Activated CD8-positive, alpha-beta T cell treated with anti-CD3 and anti-CD28 coated beads for 36 hours (primary cell): ENCODE results near the gene C2orf76. TPM values are rescaled to one million over a fixed set of nuclear protein-coding genes. Genes with fewer than 3 reads are reported as not detected.

Source experiments
- ATAC-seq: fragments of 200-7000 bp; cut with Tn5 transposase; one replicate; pipeline ENCODE4 v1.10.0; 2021; ENCODE audit warnings: mild to moderate bottlenecking, moderate library complexity
- CTCF ChIA-PET: fragments of 350-600 bp; sonication (Branson Sonifier 250); formaldehyde crosslinking; loops from one replicate; lab custom pipeline; 2021; ENCODE audit warnings: antibody characterized with exemption; lab: Charles Lee
- POLR2A ChIA-PET: fragments of 350-600 bp; sonication (Branson Sonifier 250); formaldehyde crosslinking; loops from one replicate; lab custom pipeline; 2021; ENCODE audit warnings: antibody characterized with exemption; lab: Charles Lee
- DNase-seq: peaks from one replicate; pipeline ENCODE4 v3.0.0-alpha.2; 2020
- H3K27ac Mint-ChIP-seq: one replicate; pipeline ENCODE4 v1.8.0; 2021; ENCODE audit warnings: mild to moderate bottlenecking, mixed read lengths
- H3K27me3 Mint-ChIP-seq: one replicate; pipeline ENCODE4 v1.8.0; 2021; ENCODE audit warnings: mixed read lengths
- H3K36me3 Mint-ChIP-seq: one replicate; pipeline ENCODE4 v1.8.0; 2021; ENCODE audit warnings: low read depth, mixed read lengths
- H3K4me1 Mint-ChIP-seq: one replicate; pipeline ENCODE4 v1.8.0; 2021; ENCODE audit warnings: low read depth, mixed read lengths
- H3K4me3 Mint-ChIP-seq: one replicate; pipeline ENCODE4 v1.8.0; 2021; ENCODE audit warnings: mild to moderate bottlenecking, moderate library complexity, mixed read lengths
- H3K9me3 Mint-ChIP-seq: one replicate; pipeline ENCODE4 v1.8.0; 2021; ENCODE audit warnings: mixed read lengths
- intact Hi-C: fragments of 100-400 bp; cut with micrococcal nuclease; formaldehyde crosslinking; loops from one replicate; pipeline ENCODE4 v1.10.0; 2022
- total RNA-seq, 2 experiments: library from RNA; stranded (reverse); gene quantifications; one replicate each; pipeline ENCODE4 v1.2.3, GENCODE V29; 2021
- TF ChIP-seq, protein P1 (sequence below): fragments of 200-600 bp; IDR thresholded peaks from one replicate; pipeline ENCODE4 v1.8.0; 2022; ENCODE audit warnings: antibody characterized with exemption, mild to moderate bottlenecking

Gene C2orf76
- total RNA-seq, 2 experiments from 2014 or later, result 9.6 to 11.5 TPM

DNA sequence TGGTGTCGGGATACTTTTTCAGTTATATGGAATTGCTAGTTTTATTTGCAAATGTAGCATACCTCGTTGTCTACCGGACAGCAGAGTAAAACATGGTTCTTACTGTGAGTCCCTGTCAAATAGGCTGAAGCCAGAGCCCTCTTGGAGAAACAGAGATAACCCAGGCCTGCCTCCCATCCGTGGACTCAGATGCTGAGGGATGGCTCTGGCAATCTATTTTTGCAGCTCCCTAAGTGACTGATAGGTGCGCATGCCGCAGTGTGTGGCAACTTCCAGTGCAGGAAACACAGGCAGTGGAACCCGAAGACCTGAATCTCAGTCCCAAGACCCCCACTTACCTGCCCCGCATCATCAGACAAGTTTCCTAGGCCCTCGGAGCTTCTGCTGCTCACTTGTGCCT, 109.4 kb downstream of the C2orf76 start:
- ChIA-PET POLR2A (no interaction called here), CTCF (no interaction called here)
- no peaks in the 10 kb centered on the region for H3K4me1 Mint-ChIP-seq
- no peaks in the 10 kb centered on the region for H3K36me3 Mint-ChIP-seq
- H3K27ac Mint-ChIP-seq, result no peak overlapping the region
- H3K27me3 Mint-ChIP-seq, result no peaks in the 10 kb centered on the region
- H3K9me3 Mint-ChIP-seq, result no peaks in the 10 kb centered on the region
- no peak for ATAC-seq
- intact Hi-C loops, result no loop called here
- H3K4me3 Mint-ChIP-seq, result no peak overlapping the region
- TF ChIP-seq, protein P1, sequence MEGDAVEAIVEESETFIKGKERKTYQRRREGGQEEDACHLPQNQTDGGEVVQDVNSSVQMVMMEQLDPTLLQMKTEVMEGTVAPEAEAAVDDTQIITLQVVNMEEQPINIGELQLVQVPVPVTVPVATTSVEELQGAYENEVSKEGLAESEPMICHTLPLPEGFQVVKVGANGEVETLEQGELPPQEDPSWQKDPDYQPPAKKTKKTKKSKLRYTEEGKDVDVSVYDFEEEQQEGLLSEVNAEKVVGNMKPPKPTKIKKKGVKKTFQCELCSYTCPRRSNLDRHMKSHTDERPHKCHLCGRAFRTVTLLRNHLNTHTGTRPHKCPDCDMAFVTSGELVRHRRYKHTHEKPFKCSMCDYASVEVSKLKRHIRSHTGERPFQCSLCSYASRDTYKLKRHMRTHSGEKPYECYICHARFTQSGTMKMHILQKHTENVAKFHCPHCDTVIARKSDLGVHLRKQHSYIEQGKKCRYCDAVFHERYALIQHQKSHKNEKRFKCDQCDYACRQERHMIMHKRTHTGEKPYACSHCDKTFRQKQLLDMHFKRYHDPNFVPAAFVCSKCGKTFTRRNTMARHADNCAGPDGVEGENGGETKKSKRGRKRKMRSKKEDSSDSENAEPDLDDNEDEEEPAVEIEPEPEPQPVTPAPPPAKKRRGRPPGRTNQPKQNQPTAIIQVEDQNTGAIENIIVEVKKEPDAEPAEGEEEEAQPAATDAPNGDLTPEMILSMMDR, result no peak
- no peak for DNase-seq

DNA sequence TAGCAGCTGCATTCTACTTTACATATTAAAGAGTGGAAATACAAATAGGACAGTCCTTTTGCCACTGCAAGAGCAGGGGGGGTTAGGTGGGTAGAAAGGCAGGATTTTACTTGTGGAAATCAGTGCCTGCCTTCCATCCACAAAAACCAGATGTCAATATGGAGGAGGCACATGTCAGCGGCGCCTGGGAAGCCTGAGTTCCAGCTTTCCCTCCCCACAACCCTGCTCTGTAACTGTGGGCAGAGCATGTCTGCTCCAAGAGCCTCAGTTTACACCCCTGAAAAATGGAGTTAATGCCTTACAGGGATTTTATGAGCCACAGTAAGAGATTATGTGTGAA, 110.1 kb downstream of the C2orf76 start:
- H3K4me3 Mint-ChIP-seq, result no peak overlapping the region
- ATAC-seq, result no peak
- ChIA-PET CTCF (interaction anchor here (1.1 kb wide), 1 partner anchor 10 kb away, joined by 4 read pairs; no protein-coding TSS in a partner anchor), POLR2A (no interaction called here)
- H3K27me3 Mint-ChIP-seq, result peaks cover 1% of the 10 kb centered on the region
- H3K9me3 Mint-ChIP-seq, result no peaks in the 10 kb centered on the region
- no peaks in the 10 kb centered on the region for H3K36me3 Mint-ChIP-seq
- DNase-seq, result no peak
- no peak overlapping the region for H3K27ac Mint-ChIP-seq
- TF ChIP-seq, protein P1, result no peak
- intact Hi-C loops, result no loop called here
- no peaks in the 10 kb centered on the region for H3K4me1 Mint-ChIP-seq

DNA sequence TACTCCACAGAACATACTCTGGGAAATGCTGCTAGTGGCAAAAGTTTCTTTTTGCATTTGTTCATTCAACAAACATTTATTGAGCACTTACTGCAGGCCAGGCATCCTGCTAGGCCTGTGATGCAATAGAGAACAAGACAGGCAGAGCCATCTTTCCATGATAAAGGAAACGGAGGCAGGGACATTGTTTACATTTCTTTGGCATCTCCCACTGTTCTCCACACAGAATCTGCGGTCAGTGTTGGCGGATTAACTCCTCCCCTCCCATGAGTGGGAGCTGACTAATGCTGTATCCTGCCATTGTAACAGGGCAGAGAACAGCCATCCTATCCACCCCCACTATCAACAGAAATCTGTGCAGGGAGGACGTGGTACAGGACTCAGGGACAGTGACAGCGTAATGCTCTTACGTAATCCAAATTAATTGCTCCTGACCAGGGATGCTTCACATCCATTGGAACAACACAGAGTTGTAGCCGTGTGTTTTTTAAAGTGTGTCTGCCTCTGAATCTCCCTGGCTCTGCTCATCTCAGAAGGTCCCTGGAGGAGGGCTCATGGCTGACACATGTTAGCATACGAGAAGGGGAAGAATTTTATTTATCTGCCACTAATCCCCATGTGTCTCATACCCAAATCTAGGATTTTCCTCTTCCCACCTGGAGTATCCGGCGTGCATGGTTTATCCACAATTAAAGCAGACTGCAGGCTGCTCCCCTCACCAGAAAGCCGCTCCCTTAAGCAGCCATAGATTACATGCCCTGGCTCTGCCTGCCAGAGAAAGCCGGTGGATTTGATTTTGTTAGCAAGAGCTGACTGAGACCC, 110.7 kb downstream of the C2orf76 start:
- H3K4me1 Mint-ChIP-seq, result no peaks in the 10 kb centered on the region
- ChIA-PET POLR2A (no interaction called here), CTCF (interaction anchor here (1.1 to 1.2 kb wide), 2 partner anchors 10 to 13 kb away, joined by 3 to 4 read pairs; no protein-coding TSS in a partner anchor)
- H3K4me3 Mint-ChIP-seq, result no peak overlapping the region
- H3K9me3 Mint-ChIP-seq, result no peaks in the 10 kb centered on the region
- no peak overlapping the region for H3K27ac Mint-ChIP-seq
- TF ChIP-seq, protein P1, result no peak
- H3K27me3 Mint-ChIP-seq, result peaks cover 3% of the 10 kb centered on the region
- no peaks in the 10 kb centered on the region for H3K36me3 Mint-ChIP-seq
- DNase-seq (no peak), ATAC-seq (no peak)
- intact Hi-C loops, result no loop called here

DNA sequence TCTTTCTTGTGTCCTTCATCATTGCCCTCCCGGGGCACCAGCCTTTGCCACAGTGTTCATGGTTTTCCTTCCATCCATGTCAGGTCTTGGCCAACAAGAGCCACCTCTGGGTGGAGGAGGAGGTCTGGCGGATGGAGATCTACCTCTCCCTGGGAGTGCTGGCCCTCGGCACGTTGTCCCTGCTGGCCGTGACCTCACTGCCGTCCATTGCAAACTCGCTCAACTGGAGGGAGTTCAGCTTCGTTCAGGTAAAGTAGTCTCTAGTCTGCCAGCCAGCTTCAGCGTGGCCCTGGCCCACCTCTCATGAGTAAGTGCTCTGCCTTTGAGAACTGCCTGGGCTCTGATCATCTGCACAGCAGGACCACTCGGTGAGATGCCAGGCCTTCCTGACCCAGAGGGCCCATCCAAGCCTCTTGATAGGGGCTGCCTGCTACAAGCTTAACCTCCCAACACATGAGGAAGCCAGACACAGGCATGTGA, 112.0 kb downstream of the C2orf76 start:
- no peaks in the 10 kb centered on the region for H3K36me3 Mint-ChIP-seq
- CTCF ChIA-PET, result interaction anchor here (1.2 kb wide), 1 partner anchor 14 kb away, joined by 3 read pairs; no protein-coding TSS in a partner anchor

More for the DNA sequence above, 112.0 kb downstream of the C2orf76 start:
- DNase-seq, result no peak
- ATAC-seq, result no peak
- no peak overlapping the region for H3K27ac Mint-ChIP-seq
- no peak overlapping the region for H3K4me3 Mint-ChIP-seq
- TF ChIP-seq, protein P1, result no peak
- intact Hi-C loops, result no loop called here
- POLR2A ChIA-PET, result no interaction called here
- H3K9me3 Mint-ChIP-seq, result no peaks in the 10 kb centered on the region
- H3K27me3 Mint-ChIP-seq, result peaks cover 3% of the 10 kb centered on the region
- H3K4me1 Mint-ChIP-seq, result no peaks in the 10 kb centered on the region
